Keratinocyte (primary cell): Measurements from ENCODE around the gene CACNA2D1. TPM values are rescaled to one million over a fixed set of nuclear protein-coding genes. Genes with fewer than 3 reads are reported as not detected.

Experiments used
- DNase-seq: peaks from one replicate; pipeline ENCODE4 v3.0.0-alpha.2; 2011; ENCODE audit warnings: low read depth, missing footprints, low spot score
- FAIRE-seq: peaks from 2 replicates; lab custom pipeline; 2011; peaks lifted over from hg19 to GRCh38; lab: Jason Lieb, UNC
- H2AFZ ChIP-seq: 2 replicates; pipeline ENCODE4 v1.6.0; 2012; ENCODE audit warnings: low read length, control low read depth, inconsistent platforms; ENCODE audit not compliant: control insufficient read depth
- H3K27ac ChIP-seq: 2 replicates; pipeline ENCODE4 v1.5.1; 2011; ENCODE audit warnings: low read length; ENCODE audit not compliant: control insufficient read depth, insufficient read depth
- H3K27me3 ChIP-seq: 3 replicates; pipeline ENCODE4 v1.6.0; 2011; ENCODE audit warnings: low read length; ENCODE audit not compliant: control insufficient read depth, insufficient read depth; ENCODE audit errors: extremely low read depth
- H3K36me3 ChIP-seq, 2 experiments: 2 replicates in 1 of 2; 3 replicates in 1 of 2; pipeline ENCODE4 v1.5.1; 2011; ENCODE audit warnings: low read length in 2 of 2, mild to moderate bottlenecking in 1 of 2; ENCODE audit not compliant: control insufficient read depth in 2 of 2, insufficient read depth in 2 of 2; ENCODE audit errors: extremely low read depth in 1 of 2
- H3K4me1 ChIP-seq: 3 replicates; pipeline ENCODE4 v1.5.1; 2011; ENCODE audit warnings: low read length; ENCODE audit not compliant: control insufficient read depth, insufficient read depth; ENCODE audit errors: extremely low read depth
- H3K4me2 ChIP-seq: 3 replicates; pipeline ENCODE4 v1.6.0; 2011; ENCODE audit warnings: low read depth, low read length; ENCODE audit not compliant: control insufficient read depth, insufficient read depth; ENCODE audit errors: extremely low read depth
- H3K4me3 ChIP-seq, 3 experiments: fragments of 200-600 bp in 1 of 3; sonication (generic) in 1 of 3; 2 replicates in 2 of 3; 3 replicates in 1 of 3; pipeline ENCODE4 v1.5.1; 2011 to 2016; ENCODE audit warnings: low read length in 3 of 3, mild to moderate bottlenecking in 3 of 3, control low read depth in 2 of 3, inconsistent platforms in 1 of 3, low read depth in 1 of 3, mixed read lengths in 1 of 3, mixed run types in 1 of 3, moderate library complexity in 1 of 3; ENCODE audit not compliant: control insufficient read depth in 2 of 3, insufficient read depth in 2 of 3; ENCODE audit errors: extremely low read depth in 1 of 3
- H3K79me2 ChIP-seq: 2 replicates; pipeline ENCODE4 v1.6.0; 2012; ENCODE audit warnings: low read length; ENCODE audit not compliant: control insufficient read depth, insufficient read depth
- H3K9ac ChIP-seq: 3 replicates; pipeline ENCODE4 v1.6.0; 2011; ENCODE audit warnings: low read length; ENCODE audit not compliant: control insufficient read depth, insufficient read depth; ENCODE audit errors: extremely low read depth
- H3K9me1 ChIP-seq: 3 replicates; pipeline ENCODE4 v1.6.0; 2011; ENCODE audit warnings: low read length; ENCODE audit not compliant: control insufficient read depth, insufficient read depth; ENCODE audit errors: extremely low read depth
- H3K9me3 ChIP-seq: 2 replicates; pipeline ENCODE4 v1.5.1; 2012; ENCODE audit warnings: low read depth, low read length; ENCODE audit not compliant: control insufficient read depth
- H4K20me1 ChIP-seq: 3 replicates; pipeline ENCODE4 v1.6.0; 2011; ENCODE audit warnings: low read length; ENCODE audit not compliant: control insufficient read depth, insufficient read depth; ENCODE audit errors: extremely low read depth
- CTCF ChIP-seq, 3 experiments: IDR thresholded peaks in 1 of 3; conservative IDR thresholded peaks in 1 of 3; optimal IDR thresholded peaks in 1 of 3; 2 replicates in 2 of 3; 3 replicates in 1 of 3; pipeline versions ENCODE3 to v1.5.1; 2011; ENCODE audit warnings: low read length in 3 of 3, mild to moderate bottlenecking in 3 of 3, moderate library complexity in 2 of 3, control low read depth in 1 of 3, inconsistent platforms in 1 of 3; ENCODE audit not compliant: insufficient read depth in 2 of 3; ENCODE audit errors: extremely low read depth in 1 of 3
- EZH2 ChIP-seq: IDR thresholded peaks from one replicate; pipeline ENCODE4 v1.6.1; 2012; ENCODE audit warnings: inconsistent platforms, mild to moderate bottlenecking, low read length, moderate library complexity
- dilution Hi-C: fragments of 300-500 bp; cut with MboI; formaldehyde crosslinking; loops from one replicate; pipeline ENCODE4 v1.7.0; 2020; ENCODE audit warnings: low sequenced_read_pairs; ENCODE audit not compliant: extremely low pct_ligation_motif_present
- polyA plus RNA-seq, 5 experiments: library from polyadenylated mRNA; depleted of rRNA in 3 of 5; stranded (reverse) in 3 of 5; stranded (forward) in 1 of 5; unstranded in 1 of 5; fragments of >200 nt; gene quantifications; 1 replicate in 1 of 5; 2 replicates in 3 of 5; 3 replicates in 1 of 5; pipeline versions ENCODE4 v1.2.1 to v1.2.3, GENCODE V29; 2011 to 2012; ENCODE audit warnings: missing spikeins in 2 of 5, low read depth in 1 of 5, low replicate concordance in 1 of 5

CACNA2D1 gene
- polyA plus RNA-seq, 1 donor (not counting 4 experiments of a cell fraction or from before 2014, with no cell fraction given): 1.8 TPM

GRCh38 chr7:82114237-82114636 lies 329.3 kb downstream of the CACNA2D1 start:
- no peak overlapping the region for H3K4me2 ChIP-seq
- H4K20me1 ChIP-seq: no peaks in the 10 kb centered on the region
- no peaks in the 10 kb centered on the region for H3K27me3 ChIP-seq
- H3K9me3 ChIP-seq: no peaks in the 10 kb centered on the region
- no peak overlapping the region for H2AFZ ChIP-seq
- dilution Hi-C loops: no loop called here
- FAIRE-seq: no peak
- no peak overlapping the region for H3K9ac ChIP-seq
- H3K36me3 ChIP-seq: no peaks in the 10 kb centered on the region
- H3K27ac ChIP-seq: no peak overlapping the region
- DNase-seq: no peak
- no peaks in the 10 kb centered on the region for H3K9me1 ChIP-seq
- H3K4me3 ChIP-seq: no peak overlapping the region
- H3K4me1 ChIP-seq: peaks cover 1% of the 10 kb centered on the region
- no peaks in the 10 kb centered on the region for H3K79me2 ChIP-seq
- TF ChIP-seq EZH2 (no peak), CTCF (optimal IDR thresholded peaks at IDR 0.05 in 1 of 3, IDR thresholded peaks at IDR 0.05 in 1 of 3, conservative IDR thresholded peaks at IDR 0.05 in 1 of 3; ENCODE audit: extremely low read depth in 1 of 3, insufficient read depth in 2 of 3, low read length in 3 of 3) (no peak)

GRCh38 chr7:82110146-82110840 lies 333.3 kb downstream of the CACNA2D1 start:
- Histone ChIP-seq H2AFZ (no peak overlapping the region), H3K4me1 (peaks cover 7% of the 10 kb centered on the region), H3K36me3 (no peaks in the 10 kb centered on the region), H3K9ac (no peak overlapping the region), H3K4me2 (no peak overlapping the region), H3K79me2 (no peaks in the 10 kb centered on the region), H3K27me3 (no peaks in the 10 kb centered on the region), H3K9me1 (no peaks in the 10 kb centered on the region), H4K20me1 (no peaks in the 10 kb centered on the region), H3K9me3 (no peaks in the 10 kb centered on the region), H3K27ac (no peak overlapping the region), H3K4me3 (no peak overlapping the region)
- TF ChIP-seq CTCF (optimal IDR thresholded peaks at IDR 0.05 in 1 of 3, IDR thresholded peaks at IDR 0.05 in 1 of 3, conservative IDR thresholded peaks at IDR 0.05 in 1 of 3; ENCODE audit: extremely low read depth in 1 of 3, insufficient read depth in 2 of 3, low read length in 3 of 3): no peak
- no peak for TF ChIP-seq EZH2
- dilution Hi-C loops: no loop called here
- no peak for DNase-seq
- no peak for FAIRE-seq
